GM21515 (cell line): Measurements from ENCODE around the gene PARP6.

Experiments used
- ATAC-seq: cut with Tn5 transposase; IDR thresholded peaks from one replicate; pipeline ENCODE4 v1.9.1; 2021; ENCODE audit not compliant: unreplicated experiment

Gene PARP6, protein sequence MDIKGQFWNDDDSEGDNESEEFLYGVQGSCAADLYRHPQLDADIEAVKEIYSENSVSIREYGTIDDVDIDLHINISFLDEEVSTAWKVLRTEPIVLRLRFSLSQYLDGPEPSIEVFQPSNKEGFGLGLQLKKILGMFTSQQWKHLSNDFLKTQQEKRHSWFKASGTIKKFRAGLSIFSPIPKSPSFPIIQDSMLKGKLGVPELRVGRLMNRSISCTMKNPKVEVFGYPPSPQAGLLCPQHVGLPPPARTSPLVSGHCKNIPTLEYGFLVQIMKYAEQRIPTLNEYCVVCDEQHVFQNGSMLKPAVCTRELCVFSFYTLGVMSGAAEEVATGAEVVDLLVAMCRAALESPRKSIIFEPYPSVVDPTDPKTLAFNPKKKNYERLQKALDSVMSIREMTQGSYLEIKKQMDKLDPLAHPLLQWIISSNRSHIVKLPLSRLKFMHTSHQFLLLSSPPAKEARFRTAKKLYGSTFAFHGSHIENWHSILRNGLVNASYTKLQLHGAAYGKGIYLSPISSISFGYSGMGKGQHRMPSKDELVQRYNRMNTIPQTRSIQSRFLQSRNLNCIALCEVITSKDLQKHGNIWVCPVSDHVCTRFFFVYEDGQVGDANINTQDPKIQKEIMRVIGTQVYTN

DNA sequence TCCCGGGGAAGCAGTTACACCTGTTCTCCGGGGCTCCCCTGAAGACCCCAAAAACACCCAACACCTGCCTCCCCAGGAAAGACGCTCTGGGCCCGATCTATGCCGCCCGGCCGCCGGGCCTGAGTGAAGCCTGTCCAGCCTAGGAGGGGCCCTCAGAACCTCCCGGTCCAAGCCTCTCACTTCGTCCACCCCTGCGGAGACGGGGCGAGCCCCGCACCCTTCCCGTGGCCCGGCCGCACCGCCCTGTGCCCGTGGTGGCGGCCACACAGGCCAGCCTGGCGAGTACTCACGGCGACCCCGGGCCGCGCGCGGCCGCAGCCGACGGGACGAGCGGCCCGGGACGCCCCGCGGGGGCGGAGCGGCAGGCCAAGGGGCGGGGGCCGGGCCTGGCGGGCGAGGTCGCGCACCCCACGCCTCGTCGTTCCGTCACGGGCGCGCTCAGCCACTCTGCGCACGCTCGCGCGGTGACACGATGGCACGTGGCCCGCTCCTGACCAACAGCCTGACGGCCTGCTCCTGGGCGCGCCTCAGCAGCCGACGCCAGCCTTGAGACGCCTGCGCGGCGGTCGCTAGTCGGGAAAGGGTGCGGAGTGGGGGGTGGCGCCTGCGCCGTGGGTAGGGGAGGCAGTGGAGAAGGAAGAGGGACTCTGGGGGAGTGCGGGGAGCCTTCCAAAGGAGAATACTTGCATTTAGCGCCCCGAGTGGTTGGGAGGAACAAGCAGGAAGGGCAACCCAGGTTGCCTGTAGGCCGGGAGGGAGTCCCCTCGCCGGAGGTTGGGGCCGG, at the start of gene PARP6:
Gene PARP6, minus strand, starts transcription at position 342 of the 784 bp plus-strand sequence. CDS start 5,077 bp downstream, outside the sequence.
- peak; percentile 95 for ATAC-seq

DNA sequence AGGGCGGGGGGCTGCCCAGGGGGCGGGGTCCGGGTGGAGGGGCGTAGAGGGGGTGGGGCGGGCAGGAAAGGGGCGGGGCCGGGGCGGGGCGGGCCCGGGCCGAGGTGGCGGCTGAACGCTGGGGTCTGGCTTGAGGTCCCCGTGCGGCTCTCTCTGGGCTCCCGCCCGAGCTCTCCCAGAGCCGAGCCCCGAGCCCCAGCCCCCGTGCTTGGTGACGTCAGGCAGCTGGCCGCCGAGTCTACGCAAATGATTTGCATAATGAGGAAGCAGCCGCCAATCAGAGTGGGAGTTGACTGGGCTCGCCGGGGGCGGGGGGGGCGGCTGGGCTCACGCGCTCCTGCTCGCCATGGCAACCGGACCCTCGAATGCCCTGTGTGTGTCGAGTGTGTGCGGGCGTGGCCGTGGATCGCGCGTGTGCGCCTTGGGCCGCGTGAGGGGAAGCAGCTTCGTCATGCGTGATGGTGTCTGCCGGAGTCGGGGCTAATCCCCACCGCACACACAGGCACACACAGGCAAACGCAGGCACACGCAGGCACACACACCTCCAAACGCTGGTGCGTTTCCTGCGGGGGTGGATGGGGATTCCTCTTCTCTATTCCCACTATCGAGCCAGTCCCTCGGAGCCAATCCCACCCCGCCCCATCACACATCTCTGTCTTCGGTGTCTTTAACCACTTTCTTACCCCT, 47.8 kb upstream of the PARP6 start, which contains the start of gene CELF6:
Gene CELF6, minus strand, starts transcription at position 173 of the 687 bp plus-strand sequence. CDS start 283 bp downstream, outside the sequence.
- peak; percentile 75 for ATAC-seq

- ATAC-seq: peak; percentile 26
Observed at GRCh38 chr15:72319360-72319984, 47.1 kb upstream of the PARP6 start.

DNA sequence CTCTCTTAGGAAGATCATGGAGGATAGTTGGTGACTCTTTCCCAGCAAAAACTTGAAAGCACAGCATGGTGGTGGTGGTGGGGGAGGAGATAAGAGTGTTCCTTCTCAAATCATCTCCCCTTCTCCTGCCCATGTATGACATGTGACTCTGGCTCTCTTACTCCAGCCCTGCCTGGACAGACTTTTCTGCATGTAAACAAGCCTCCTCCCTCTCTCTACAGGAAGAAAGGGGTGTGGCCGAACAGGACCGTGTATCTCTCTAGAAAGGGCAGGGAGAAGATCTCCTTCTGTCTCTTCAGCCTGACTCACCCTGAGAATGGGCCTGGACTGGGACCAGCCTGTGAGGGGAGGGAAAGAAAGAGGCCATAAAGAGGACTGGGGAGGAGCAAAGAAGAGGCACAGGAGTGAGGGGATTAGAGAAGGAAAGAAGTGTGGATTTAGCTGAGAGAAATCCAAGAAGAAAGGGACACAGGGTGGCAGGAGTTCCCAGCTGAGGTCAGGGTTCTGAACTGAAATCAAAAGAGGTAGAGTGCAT, 46.1 kb upstream of the PARP6 start:
- ATAC-seq: no peak

DNA sequence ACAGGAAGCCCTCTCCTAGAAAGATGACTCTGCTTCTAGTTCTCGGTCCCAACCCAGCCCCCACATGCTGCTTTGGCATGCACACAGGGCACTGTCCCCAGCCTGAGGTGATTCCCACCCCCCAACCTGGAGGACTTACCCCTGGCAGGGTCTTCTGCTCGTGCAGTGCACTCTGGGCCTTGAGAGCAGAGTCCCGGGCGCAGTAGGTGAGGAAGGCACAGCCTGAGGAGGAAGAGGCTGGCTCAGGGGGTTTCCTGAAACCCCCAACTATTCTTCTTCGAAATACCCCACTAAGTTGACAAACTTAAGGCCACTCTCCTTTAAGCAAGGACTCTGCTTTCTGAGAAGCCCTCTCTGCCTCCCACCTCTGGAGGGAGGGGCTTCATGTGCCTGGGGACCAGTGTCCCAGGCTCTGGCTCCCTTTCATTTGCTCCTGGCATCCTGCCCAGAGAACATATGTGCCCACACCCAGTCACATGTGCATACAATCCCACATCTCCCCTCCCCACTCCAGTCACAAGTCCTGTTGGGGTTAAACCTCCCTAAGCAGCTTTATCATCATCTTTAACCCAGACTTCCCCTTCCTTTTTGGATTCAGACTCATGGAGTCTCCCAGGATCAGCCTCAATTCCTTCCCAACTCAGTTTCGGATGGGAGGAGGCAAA, 43.5 kb upstream of the PARP6 start:
- no peak for ATAC-seq

DNA sequence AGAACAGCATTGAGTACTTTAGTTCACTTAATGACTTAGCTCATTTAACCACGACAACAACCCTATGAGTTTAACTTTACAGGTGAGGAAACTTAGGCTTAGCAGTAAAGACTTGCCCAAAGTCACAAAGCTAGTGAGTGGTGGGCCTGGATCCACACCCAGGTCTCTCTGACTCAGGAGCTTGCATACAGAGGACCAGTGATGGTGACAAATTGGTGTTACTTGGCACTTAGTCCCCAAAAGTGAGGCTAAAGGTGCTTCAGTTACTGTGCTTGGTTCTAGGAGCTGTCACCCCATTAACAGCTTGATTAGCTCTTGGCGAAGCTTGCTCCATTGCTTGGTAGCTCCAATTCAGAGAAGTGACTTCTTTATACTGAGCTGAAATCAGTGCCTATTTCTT, 41.5 kb upstream of the PARP6 start:
- ATAC-seq: no peak

DNA sequence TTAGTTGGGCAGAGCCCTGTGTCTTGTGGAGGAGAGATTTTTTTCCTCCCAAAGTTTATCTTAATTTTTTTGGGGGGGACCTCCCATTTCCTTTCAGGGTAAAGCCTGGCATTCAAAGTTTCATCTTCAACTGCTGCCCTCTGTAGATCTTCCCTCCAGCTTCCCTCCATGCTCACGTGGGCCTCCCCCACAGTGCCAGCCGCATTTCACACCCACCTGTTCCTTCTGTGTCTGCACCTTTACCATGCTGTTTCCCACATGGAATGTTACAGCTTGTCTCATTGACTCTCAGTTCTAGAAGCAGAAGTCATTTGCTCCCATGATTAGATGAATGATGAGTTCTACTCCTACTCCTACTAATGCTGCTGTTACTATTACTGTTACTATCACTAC, 41.1 kb upstream of the PARP6 start:
- no peak for ATAC-seq

- peak; percentile 82 for ATAC-seq
Observed at GRCh38 chr15:72312605-72313447, 40.5 kb upstream of the PARP6 start.

GRCh38 chr15:72307026-72307425, 34.7 kb upstream of the PARP6 start:
- ATAC-seq: no peak

DNA sequence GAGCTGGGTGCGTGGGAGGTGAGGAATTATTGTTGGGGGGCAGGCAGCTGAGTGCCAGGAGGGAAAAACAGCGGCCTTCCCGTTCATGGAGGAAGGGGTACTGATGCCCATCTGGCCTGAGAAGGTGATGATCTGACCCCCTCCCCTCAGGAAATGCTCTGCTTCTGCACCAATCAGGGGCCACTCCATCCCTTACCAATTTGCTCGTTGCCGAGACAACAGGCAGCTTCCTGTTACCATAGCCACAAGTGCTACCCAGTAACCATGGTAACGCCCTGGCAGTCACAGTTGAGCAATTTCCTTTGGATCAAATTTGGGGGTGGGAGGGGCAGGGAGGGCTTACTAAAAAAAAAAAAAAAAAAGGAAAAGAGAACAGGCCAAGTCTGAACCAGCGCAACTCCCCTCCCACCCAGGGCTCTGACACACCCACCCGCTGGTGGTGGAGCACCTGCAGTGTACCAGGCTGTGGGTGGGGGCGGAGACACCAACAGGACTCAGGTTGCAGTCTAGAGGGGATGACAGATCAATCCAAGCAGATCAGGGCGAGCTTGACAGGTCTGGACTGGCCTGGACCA, 33.9 kb upstream of the PARP6 start:
- no peak for ATAC-seq

DNA sequence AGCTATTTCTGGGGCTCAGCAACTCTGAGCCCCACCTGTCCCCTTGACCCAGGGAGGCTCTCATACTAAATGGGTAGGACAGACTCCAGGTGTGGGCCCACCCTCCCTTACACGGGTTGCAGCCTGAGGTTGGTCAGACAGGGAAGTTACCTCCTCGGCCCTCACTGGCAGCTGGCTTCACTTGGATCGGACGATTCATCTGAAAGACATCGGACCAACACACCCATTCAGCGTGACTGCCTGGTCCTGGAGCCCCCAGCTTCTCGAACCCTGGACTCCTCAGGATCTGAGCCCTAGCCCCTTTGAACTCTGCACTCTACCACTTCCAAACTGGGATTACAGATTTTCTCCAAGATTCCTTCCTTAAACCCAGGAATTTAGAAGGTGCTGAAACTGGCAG, 32.2 kb upstream of the PARP6 start:
- no peak for ATAC-seq

DNA sequence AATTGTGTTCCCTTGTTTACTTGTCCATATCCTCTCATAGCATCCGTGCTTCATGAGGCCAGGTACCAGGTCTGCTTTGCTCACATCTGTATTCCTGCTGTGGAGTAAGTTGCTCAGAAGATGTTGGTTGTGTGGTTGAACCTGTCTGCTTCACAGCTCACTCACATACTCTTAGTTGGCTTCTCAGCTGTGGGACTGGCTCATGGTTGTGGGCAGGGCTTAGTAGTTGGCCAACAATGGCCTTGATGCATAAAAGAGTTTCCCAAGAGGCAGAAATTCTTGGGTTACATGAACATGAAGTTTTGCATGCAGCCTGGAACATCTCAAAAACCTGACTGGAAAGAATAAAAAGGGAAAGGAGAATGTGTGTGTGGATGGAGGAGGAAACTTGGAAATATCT, 30.6 kb upstream of the PARP6 start:
- no peak for ATAC-seq

DNA sequence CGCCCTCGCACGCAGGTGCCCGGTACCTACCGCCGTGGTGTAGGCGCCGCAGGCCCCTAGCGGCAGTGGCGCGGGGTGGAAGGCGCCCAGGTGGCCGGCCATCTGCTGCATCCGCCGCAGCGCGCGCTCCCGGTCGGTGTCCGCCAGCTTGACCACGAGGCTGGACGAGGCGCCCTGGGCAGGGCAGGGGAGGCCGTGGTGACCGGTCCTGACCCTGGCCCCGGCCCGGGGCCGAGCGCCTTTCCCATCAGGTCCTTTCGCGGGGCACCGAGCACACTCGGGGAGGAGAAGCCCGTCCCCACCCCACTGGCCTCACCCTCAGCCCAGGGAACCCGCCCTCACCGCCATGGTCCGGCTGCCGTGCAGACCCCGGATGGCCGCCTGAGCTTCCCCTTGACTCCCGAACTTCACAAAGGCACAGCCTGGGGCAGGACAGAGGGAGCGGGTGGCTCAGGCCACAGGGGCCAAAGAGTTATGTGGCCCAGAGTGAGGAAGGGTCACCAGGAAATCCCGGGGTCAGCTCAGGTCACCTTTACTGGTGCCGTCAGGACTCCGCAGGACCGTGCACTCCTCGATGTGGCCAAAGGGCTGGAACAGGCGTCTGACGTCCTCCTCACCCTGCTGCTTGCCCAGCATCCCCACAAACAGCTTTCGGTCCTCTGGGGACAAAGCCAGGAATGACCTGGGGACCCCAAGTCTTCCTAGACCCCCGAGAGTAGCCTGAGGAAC, 17.4 kb upstream of the PARP6 start:
- no peak for ATAC-seq

DNA sequence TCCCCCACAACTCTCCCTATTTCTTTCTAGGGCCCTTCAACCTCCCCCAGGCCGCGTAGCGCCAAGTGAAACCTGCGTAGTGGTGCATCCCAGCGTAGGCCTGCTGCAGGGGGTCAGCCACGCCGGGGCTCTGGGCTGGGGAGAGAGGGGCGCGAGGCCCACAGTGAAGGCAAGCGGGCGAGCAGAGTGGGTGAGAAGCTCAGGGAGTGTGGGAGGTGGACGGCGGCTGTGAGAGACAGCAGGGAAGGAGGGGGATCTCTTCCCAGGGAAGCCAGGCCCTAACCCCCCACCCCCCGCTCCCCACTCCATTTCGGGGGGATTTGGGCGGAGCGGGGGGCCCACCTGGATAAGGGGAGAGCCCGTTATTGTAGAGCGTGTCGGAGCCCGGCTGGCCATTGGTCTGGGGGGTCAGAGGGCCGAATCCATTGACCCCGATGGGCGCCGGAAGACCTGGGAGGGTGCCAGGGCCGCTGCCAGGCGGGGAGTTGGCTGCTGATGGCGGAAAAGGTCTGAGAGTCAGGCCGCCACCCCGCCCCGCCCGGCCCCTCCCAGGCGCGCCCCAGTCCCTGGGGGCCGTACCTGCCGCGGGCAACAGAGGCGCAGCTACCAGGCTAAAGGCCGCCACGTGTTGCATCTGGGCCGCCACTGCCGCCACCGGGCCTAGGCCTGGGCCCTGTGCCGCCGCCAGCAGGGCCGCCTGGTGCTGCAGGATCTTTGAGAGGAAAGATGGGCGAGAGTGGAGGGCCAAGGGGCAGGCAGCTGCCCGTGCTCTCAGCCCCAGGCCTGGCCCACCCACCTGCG, 16.6 kb upstream of the PARP6 start:
- ATAC-seq: no peak

GRCh38 chr15:72285927-72286516, 13.7 kb upstream of the PARP6 start:
- ATAC-seq: no peak

GRCh38 chr15:72285402-72285801, 13.0 kb upstream of the PARP6 start:
- ATAC-seq: no peak

- no peak for ATAC-seq
Observed at GRCh38 chr15:72284781-72285180, 12.4 kb upstream of the PARP6 start.
